ENCODE data around the gene ARMC10. TPM values are rescaled to one million over a fixed set of nuclear protein-coding genes. Genes with fewer than 3 reads are reported as not detected.
"Not testable (repeated sequence)": the region's sequence is repeated elsewhere in the genome, so short reads cannot be mapped to it uniquely, and the experiment has no call there.

Gene ARMC10
- total RNA-seq, 1 experiment from 2014 or later: 23.3 TPM

DNA sequence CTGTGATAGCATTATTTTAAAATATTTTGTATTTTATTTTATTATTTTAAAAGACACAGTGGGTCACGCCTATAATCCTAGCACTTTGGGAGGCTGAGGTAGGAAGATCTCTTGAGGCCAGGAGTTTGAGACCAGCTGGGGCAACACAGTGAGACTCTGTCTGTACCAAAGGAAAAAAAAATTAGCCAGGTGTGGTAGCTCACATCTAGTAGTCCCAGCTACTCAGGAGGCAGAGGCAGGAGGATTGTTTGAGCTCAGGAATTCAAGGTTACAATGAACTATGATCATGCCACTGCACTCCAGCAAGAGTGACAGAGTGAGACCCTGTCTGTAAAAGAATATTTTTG is 37.5 kb upstream of the ARMC10 start:
- no peaks in the 10 kb centered on the region for H3K9me2 ChIP-seq (replicated peaks; ENCODE audit: low read length)
- no TSS peak for BruUV-seq (replicated peaks)
- ATAC-seq (no peak), DNase-seq (no peak)
- intact Hi-C loops (cut with micrococcal nuclease): no loop called here
- H3K36me3 ChIP-seq (ENCODE audit: low read depth, low read length): no peaks in the 10 kb centered on the region
- H3F3A ChIP-seq (ENCODE audit: low read length, unreplicated experiment): no peaks in the 10 kb centered on the region
- H3K9ac ChIP-seq (ENCODE audit: low read length): no peak overlapping the region
- no peak overlapping the region for H2AFZ ChIP-seq (ENCODE audit: low read length)
- ChIA-PET CTCF (interaction anchor here (0.7 kb wide), 1 partner anchor 162 kb away, joined by 9 read pairs; no protein-coding TSS in a partner anchor), POLR2A (ENCODE audit: unreplicated experiment) (interaction anchor here (0.6 kb wide), 1 partner anchor 25 kb away, joined by 4 read pairs; no protein-coding TSS in a partner anchor)
- TF ChIP-seq EZH2 (IDR thresholded peaks at IDR 0.05; ENCODE audit: low read length, unreplicated experiment): no peak
- peaks cover 12% of the 10 kb centered on the region; the same call in 1 of the 2 replicates for H3K4me1 ChIP-seq (ENCODE audit: insufficient read depth, low read length)
- no peaks in the 10 kb centered on the region for H4K20me1 ChIP-seq (ENCODE audit: low read length)
- H3K79me2 ChIP-seq (ENCODE audit: low read length): no peaks in the 10 kb centered on the region
- no peak overlapping the region for H3K4me3 ChIP-seq (ENCODE audit: low read length)
- no peak overlapping the region for H3K27ac ChIP-seq (ENCODE audit: low read length)
- no peak overlapping the region for H3K4me2 ChIP-seq (ENCODE audit: low read length)
- H3K9me3 ChIP-seq (ENCODE audit: low read length): no peaks in the 10 kb centered on the region
- no peaks in the 10 kb centered on the region for H3K27me3 ChIP-seq (ENCODE audit: low read length)

- intact Hi-C loops (cut with micrococcal nuclease); H3K9me3 ChIP-seq (ENCODE audit: low read length); H3K79me2 ChIP-seq (ENCODE audit: low read length); H3K9me2 ChIP-seq (replicated peaks; ENCODE audit: low read length); H2AFZ ChIP-seq (ENCODE audit: low read length); H3K27me3 ChIP-seq (ENCODE audit: low read length); BruUV-seq (replicated peaks); H3K4me3 ChIP-seq (ENCODE audit: low read length); H4K20me1 ChIP-seq (ENCODE audit: low read length); H3K36me3 ChIP-seq (ENCODE audit: low read depth, low read length); H3K9ac ChIP-seq (ENCODE audit: low read length); H3F3A ChIP-seq (ENCODE audit: low read length, unreplicated experiment): not testable (repeated sequence)
- peak; percentile 77 for DNase-seq
- Histone ChIP-seq H3K4me1 (ENCODE audit: insufficient read depth, low read length) (peaks cover 12% of the 10 kb centered on the region; the same call in 1 of the 2 replicates), H3K4me2 (ENCODE audit: low read length) (peak overlapping the region; percentile 21; the same call in 1 of the 2 replicates), H3K27ac (ENCODE audit: low read length) (0 out of 2 replicates have a peak overlapping the region, but pooled peaks have one; percentile 20)
- ChIA-PET CTCF (interaction anchor here (0.7 kb wide), 1 partner anchor 162 kb away, joined by 9 read pairs; no protein-coding TSS in a partner anchor), POLR2A (ENCODE audit: unreplicated experiment) (interaction anchor here (0.6 kb wide), 1 partner anchor 24 kb away, joined by 4 read pairs; no protein-coding TSS in a partner anchor)
- peak; percentile 74 for ATAC-seq
Observed at GRCh38 chr7:103037823-103038739, 36.9 kb upstream of the ARMC10 start.

DNA sequence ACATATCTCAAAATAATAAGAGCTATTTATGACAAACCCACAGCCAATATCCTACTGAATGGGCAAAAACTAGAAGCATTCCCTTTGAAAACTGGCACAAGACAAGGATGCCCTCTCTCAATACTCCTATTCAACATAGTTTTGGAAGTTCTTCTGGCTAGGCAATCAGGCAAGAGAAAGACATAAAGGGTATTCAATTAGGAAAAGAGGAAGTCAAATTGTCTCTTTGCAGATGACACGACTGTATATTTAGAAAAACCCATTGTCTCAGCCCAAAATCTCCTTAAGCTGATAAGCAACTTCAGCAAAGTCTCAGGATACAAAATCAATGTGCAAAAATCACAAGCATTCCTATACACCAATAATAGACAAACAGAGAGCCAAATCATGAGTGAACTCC is 33.1 kb upstream of the ARMC10 start:
- H3K9me3 ChIP-seq (ENCODE audit: low read length); H2AFZ ChIP-seq (ENCODE audit: low read length); H3K79me2 ChIP-seq (ENCODE audit: low read length); H3K9ac ChIP-seq (ENCODE audit: low read length); H3K4me2 ChIP-seq (ENCODE audit: low read length); POLR2A ChIA-PET (ENCODE audit: unreplicated experiment); H3F3A ChIP-seq (ENCODE audit: low read length, unreplicated experiment); H3K4me3 ChIP-seq (ENCODE audit: low read length); H3K27ac ChIP-seq (ENCODE audit: low read length); intact Hi-C loops (cut with micrococcal nuclease); ATAC-seq; DNase-seq; BruUV-seq (replicated peaks); H3K36me3 ChIP-seq (ENCODE audit: low read depth, low read length); CTCF ChIA-PET; H3K9me2 ChIP-seq (replicated peaks; ENCODE audit: low read length); H3K27me3 ChIP-seq (ENCODE audit: low read length); H4K20me1 ChIP-seq (ENCODE audit: low read length): not testable (repeated sequence)
- H3K4me1 ChIP-seq (ENCODE audit: insufficient read depth, low read length): peaks cover 12% of the 10 kb centered on the region; the same call in 1 of the 2 replicates

GRCh38 chr7:103048833-103049232 is 26.1 kb upstream of the ARMC10 start:
- BruUV-seq (replicated peaks): no TSS peak
- Histone ChIP-seq H3K79me2 (ENCODE audit: low read length) (no peaks in the 10 kb centered on the region), H3F3A (ENCODE audit: low read length, unreplicated experiment) (no peaks in the 10 kb centered on the region), H3K36me3 (ENCODE audit: low read depth, low read length) (peaks cover 9% of the 10 kb centered on the region; the same call in 1 of the 2 replicates), H4K20me1 (ENCODE audit: low read length) (no peaks in the 10 kb centered on the region), H3K9ac (ENCODE audit: low read length) (no peak overlapping the region), H2AFZ (ENCODE audit: low read length) (no peak overlapping the region), H3K27me3 (ENCODE audit: low read length) (no peaks in the 10 kb centered on the region), H3K4me2 (ENCODE audit: low read length) (no peak overlapping the region), H3K27ac (ENCODE audit: low read length) (no peak overlapping the region), H3K9me2 (replicated peaks; ENCODE audit: low read length) (no peaks in the 10 kb centered on the region), H3K4me3 (ENCODE audit: low read length) (no peak overlapping the region), H3K9me3 (ENCODE audit: low read length) (peaks cover 19% of the 10 kb centered on the region), H3K4me1 (ENCODE audit: insufficient read depth, low read length) (no peaks in the 10 kb centered on the region)
- POLR2A ChIA-PET (ENCODE audit: unreplicated experiment): no interaction called here
- ATAC-seq (no peak), DNase-seq (peak; percentile 33)
- CTCF ChIA-PET: no interaction called here
- intact Hi-C loops (cut with micrococcal nuclease): no loop called here
- TF ChIP-seq CTCF (conservative IDR thresholded peaks at IDR 0.05; ENCODE audit: low read depth, low read length) (no peak), EZH2 (IDR thresholded peaks at IDR 0.05; ENCODE audit: low read length, unreplicated experiment) (no peak), EZH2phosphoT487 (IDR thresholded peaks at IDR 0.05; ENCODE audit: borderline replicate concordance, low read length) (no peak)
